ENCODE results near the gene KCP. TPM values are rescaled to one million over a fixed set of nuclear protein-coding genes. Genes with fewer than 3 reads are reported as not detected.

KCP gene
- polyA plus RNA-seq, 3 donors = 0.11 to 0.16 TPM; not detected in 1

DNA sequence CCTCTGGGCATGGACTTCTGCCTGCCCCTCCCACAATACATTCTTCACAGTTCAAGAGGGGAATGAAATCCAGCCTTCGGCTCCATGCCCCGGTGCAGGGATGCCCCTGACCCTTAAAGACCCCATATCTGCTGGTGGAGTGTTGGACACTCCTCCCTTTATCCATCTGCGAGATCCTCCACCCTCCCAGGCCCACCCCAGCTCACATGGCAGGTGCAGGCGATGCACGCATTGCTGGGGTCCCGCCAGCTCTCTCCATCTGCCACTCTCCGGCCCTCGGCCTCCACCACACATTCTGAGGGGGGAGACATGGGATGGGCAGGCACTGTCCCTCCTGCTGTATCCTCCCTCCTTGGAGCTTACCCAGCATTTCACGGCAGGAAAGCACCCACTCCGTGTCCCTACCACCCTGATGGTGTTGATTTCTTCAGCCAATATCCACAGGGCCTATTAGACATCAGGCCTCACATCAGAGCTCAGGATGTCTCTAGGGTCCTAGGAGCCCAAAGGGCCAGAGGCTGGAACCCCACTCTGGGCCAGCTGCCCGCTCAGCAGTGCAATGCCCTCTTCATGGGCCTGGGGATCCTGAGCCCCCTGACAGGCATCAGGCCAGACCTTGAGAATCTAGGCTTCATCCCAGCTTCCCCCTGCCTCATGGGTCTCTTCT lies 29.6 kb downstream of the KCP start:
- no peaks in the 10 kb centered on the region for H3K79me2 ChIP-seq (ENCODE audit: insufficient read depth, low read length)
- no peaks in the 10 kb centered on the region for H3K9me3 ChIP-seq (replicated peaks in 1 of 2; ENCODE audit: control insufficient read depth in 1 of 2, insufficient read depth in 1 of 2, low read length in 2 of 2)
- no peaks in the 10 kb centered on the region for H3K4me1 ChIP-seq (ENCODE audit: control insufficient read depth in 1 of 2, insufficient read depth in 2 of 2, low read length in 2 of 2)
- H4K20me1 ChIP-seq (ENCODE audit: insufficient read depth, low read length) = no peaks in the 10 kb centered on the region
- no peaks in the 10 kb centered on the region for H3K36me3 ChIP-seq (replicated peaks in 1 of 2; ENCODE audit: control insufficient read depth in 1 of 2, insufficient read depth in 2 of 2, low read length in 2 of 2)
- peak overlapping the region in 3 of 7 donors; percentile 18 to 30 (median 20) for H3K27ac Mint-ChIP-seq
- H3K36me3 Mint-ChIP-seq = no peaks in the 10 kb centered on the region
- no peak overlapping the region for H3K4me3 Mint-ChIP-seq
- no peak overlapping the region for H3K27ac ChIP-seq (ENCODE audit: low read depth in 1 of 2, low read length in 2 of 2)
- no peak overlapping the region for H3K9ac ChIP-seq (ENCODE audit: insufficient read depth, low read length, poor library complexity, severe bottlenecking)
- no peak overlapping the region for H3K4me2 ChIP-seq (replicated peaks; ENCODE audit: extremely low read depth, low read length, poor library complexity, severe bottlenecking)
- no peaks in the 10 kb centered on the region for H3K27me3 ChIP-seq (ENCODE audit: control insufficient read depth in 2 of 2, insufficient read depth in 2 of 2, low read length in 2 of 2)
- WGBS (ENCODE audit: insufficient coverage) = 90% methylated on average over 2 of the region's 11 CpGs
- no peak overlapping the region for H3K4me3 ChIP-seq (replicated peaks in 1 of 3; ENCODE audit: low read depth in 2 of 3, low read length in 3 of 3)
- intact Hi-C loops (cut with micrococcal nuclease) = loop anchor here (5.0 to 10.0 kb wide), 2 partner anchors 269 to 276 kb away; no protein-coding TSS in a partner anchor
- H3K4me1 Mint-ChIP-seq = peaks cover 3% of the 10 kb centered on the region
- H3K9me3 Mint-ChIP-seq = peaks cover 0 to 3% (median 0%) of the 10 kb centered on the region in 7 donors
- peaks cover 1 to 10% (median 3%) of the 10 kb centered on the region in 3 donors for H3K27me3 Mint-ChIP-seq (ENCODE audit: low read depth in 3 of 3)
- no peak for DNase-seq
- TF ChIP-seq, protein P1, sequence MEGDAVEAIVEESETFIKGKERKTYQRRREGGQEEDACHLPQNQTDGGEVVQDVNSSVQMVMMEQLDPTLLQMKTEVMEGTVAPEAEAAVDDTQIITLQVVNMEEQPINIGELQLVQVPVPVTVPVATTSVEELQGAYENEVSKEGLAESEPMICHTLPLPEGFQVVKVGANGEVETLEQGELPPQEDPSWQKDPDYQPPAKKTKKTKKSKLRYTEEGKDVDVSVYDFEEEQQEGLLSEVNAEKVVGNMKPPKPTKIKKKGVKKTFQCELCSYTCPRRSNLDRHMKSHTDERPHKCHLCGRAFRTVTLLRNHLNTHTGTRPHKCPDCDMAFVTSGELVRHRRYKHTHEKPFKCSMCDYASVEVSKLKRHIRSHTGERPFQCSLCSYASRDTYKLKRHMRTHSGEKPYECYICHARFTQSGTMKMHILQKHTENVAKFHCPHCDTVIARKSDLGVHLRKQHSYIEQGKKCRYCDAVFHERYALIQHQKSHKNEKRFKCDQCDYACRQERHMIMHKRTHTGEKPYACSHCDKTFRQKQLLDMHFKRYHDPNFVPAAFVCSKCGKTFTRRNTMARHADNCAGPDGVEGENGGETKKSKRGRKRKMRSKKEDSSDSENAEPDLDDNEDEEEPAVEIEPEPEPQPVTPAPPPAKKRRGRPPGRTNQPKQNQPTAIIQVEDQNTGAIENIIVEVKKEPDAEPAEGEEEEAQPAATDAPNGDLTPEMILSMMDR (IDR thresholded peaks at IDR 0.05) = no peak
- no peak overlapping the region for H2AFZ ChIP-seq (ENCODE audit: insufficient read depth, low read depth, low read length, poor library complexity, severe bottlenecking)

DNA sequence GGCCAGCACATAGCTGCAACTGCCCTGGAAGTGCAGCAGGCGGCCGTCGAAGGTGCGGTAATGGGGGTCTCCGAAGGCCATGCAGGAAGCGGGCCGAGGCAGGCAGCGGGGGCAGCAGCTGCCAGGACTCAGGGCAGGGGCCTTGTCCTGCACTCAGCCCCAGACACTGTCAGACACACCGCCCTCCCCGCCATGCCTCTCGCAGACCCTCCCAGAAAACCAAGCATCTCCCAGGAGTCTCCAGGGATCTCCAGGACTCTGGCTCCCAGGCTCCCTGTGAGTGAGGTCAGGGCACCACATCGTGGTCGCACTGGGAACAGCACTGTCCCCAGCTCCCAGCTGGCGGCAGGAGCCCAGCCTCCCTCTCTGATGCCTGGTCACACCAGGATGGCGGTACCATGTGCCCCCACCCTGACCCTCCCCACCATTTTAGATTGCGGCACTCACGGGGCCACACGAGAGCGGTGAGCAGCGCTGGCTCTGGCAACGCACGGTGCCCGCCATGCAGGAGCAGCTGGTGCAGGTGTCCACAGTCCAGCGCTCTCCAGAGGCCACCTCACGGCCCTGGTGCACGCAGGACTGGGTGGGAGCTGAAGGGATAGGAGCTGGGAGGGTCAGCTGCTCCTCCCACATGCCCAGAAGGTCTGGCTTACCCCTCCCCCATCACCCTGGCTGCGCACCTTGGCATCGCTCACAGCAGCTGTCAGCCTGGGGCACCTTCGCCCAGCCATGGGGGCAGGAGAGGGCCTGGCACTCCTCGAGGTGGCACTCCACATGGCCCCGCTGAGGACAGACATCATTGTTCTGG lies 30.4 kb downstream of the KCP start:
- Histone ChIP-seq H2AFZ (ENCODE audit: insufficient read depth, low read depth, low read length, poor library complexity, severe bottlenecking) (no peak overlapping the region), H3K79me2 (ENCODE audit: insufficient read depth, low read length) (no peaks in the 10 kb centered on the region), H3K4me2 (replicated peaks; ENCODE audit: extremely low read depth, low read length, poor library complexity, severe bottlenecking) (no peak overlapping the region), H3K4me1 (ENCODE audit: control insufficient read depth in 1 of 2, insufficient read depth in 2 of 2, low read length in 2 of 2) (no peaks in the 10 kb centered on the region), H3K36me3 (replicated peaks in 1 of 2; ENCODE audit: control insufficient read depth in 1 of 2, insufficient read depth in 2 of 2, low read length in 2 of 2) (no peaks in the 10 kb centered on the region), H3K4me3 (replicated peaks in 1 of 3; ENCODE audit: low read depth in 2 of 3, low read length in 3 of 3) (no peak overlapping the region), H4K20me1 (ENCODE audit: insufficient read depth, low read length) (no peaks in the 10 kb centered on the region), H3K27ac (ENCODE audit: low read depth in 1 of 2, low read length in 2 of 2) (no peak overlapping the region), H3K9me3 (replicated peaks in 1 of 2; ENCODE audit: control insufficient read depth in 1 of 2, insufficient read depth in 1 of 2, low read length in 2 of 2) (no peaks in the 10 kb centered on the region), H3K27me3 (ENCODE audit: control insufficient read depth in 2 of 2, insufficient read depth in 2 of 2, low read length in 2 of 2) (no peaks in the 10 kb centered on the region), H3K9ac (ENCODE audit: insufficient read depth, low read length, poor library complexity, severe bottlenecking) (no peak overlapping the region)
- DNase-seq = peak in 1 of 3 donors; percentile 34
- no peaks in the 10 kb centered on the region for H3K36me3 Mint-ChIP-seq
- H3K4me3 Mint-ChIP-seq = no peak overlapping the region
- H3K27ac Mint-ChIP-seq = no peak overlapping the region
- 66% methylated on average over 28 of the region's 31 CpGs for WGBS (ENCODE audit: insufficient coverage)
- peaks cover 3% of the 10 kb centered on the region for H3K4me1 Mint-ChIP-seq
- peaks cover 0 to 3% (median 0%) of the 10 kb centered on the region in 7 donors for H3K9me3 Mint-ChIP-seq
- TF ChIP-seq, protein P1 (IDR thresholded peaks at IDR 0.05) = peak; percentile 56
- intact Hi-C loops (cut with micrococcal nuclease) = loop anchor here (5.0 to 10.0 kb wide), 3 partner anchors 38 to 275 kb away; no protein-coding TSS in a partner anchor
- H3K27me3 Mint-ChIP-seq (ENCODE audit: low read depth in 3 of 3) = peaks cover 1 to 9% (median 2%) of the 10 kb centered on the region in 3 donors

Data from CD14-positive monocyte (primary cell).